Activated B cell treated with CpG ODN at 0.5 μM for 24 hours (primary cell): ENCODE results near the gene NUP50. TPM values are rescaled to one million over a fixed set of nuclear protein-coding genes. Genes with fewer than 3 reads are reported as not detected.

ENCODE experiments used
- ATAC-seq: fragments of 200-7000 bp; cut with Tn5 transposase; one replicate; pipeline ENCODE4 v1.10.0; 2021; ENCODE audit warnings: low read depth, mild to moderate bottlenecking, moderate library complexity
- CTCF ChIA-PET: fragments of 350-600 bp; sonication (Branson Sonifier 250); formaldehyde crosslinking; loops from one replicate; lab custom pipeline; 2021; ENCODE audit warnings: antibody characterized with exemption; lab: Charles Lee
- POLR2A ChIA-PET: fragments of 350-600 bp; sonication (Branson Sonifier 250); formaldehyde crosslinking; loops from one replicate; lab custom pipeline; 2021; ENCODE audit warnings: antibody characterized with exemption; lab: Charles Lee
- DNase-seq: peaks from one replicate; pipeline ENCODE4 v3.0.0; 2022
- H3K27ac Mint-ChIP-seq: one replicate; pipeline ENCODE4 v1.8.0; 2020; ENCODE audit warnings: mixed read lengths
- H3K27me3 Mint-ChIP-seq: one replicate; pipeline ENCODE4 v1.8.0; 2021; ENCODE audit warnings: mixed read lengths
- H3K36me3 Mint-ChIP-seq: one replicate; pipeline ENCODE4 v1.8.0; 2021; ENCODE audit warnings: low read depth, mixed read lengths
- H3K4me1 Mint-ChIP-seq: one replicate; pipeline ENCODE4 v1.8.0; 2021; ENCODE audit warnings: mixed read lengths
- H3K4me3 Mint-ChIP-seq: one replicate; pipeline ENCODE4 v1.8.0; 2020; ENCODE audit warnings: mild to moderate bottlenecking, mixed read lengths
- H3K9me3 Mint-ChIP-seq: one replicate; pipeline ENCODE4 v1.8.0; 2020; ENCODE audit warnings: mixed read lengths
- intact Hi-C: fragments of 100-400 bp; cut with micrococcal nuclease; formaldehyde crosslinking; loops from one replicate; pipeline ENCODE4 v1.15.1; 2024
- total RNA-seq: library from RNA; stranded (reverse); gene quantifications from 2 replicates; pipeline ENCODE4 v1.2.3, GENCODE V29; 2022
- TF ChIP-seq, protein P1 (sequence below): fragments of 200-600 bp; IDR thresholded peaks from one replicate; pipeline ENCODE4 v1.8.0; 2022; ENCODE audit warnings: antibody characterized with exemption, mild to moderate bottlenecking

The NUP50 gene
- total RNA-seq, 1 donor from 2014 or later, result 112 TPM

DNA sequence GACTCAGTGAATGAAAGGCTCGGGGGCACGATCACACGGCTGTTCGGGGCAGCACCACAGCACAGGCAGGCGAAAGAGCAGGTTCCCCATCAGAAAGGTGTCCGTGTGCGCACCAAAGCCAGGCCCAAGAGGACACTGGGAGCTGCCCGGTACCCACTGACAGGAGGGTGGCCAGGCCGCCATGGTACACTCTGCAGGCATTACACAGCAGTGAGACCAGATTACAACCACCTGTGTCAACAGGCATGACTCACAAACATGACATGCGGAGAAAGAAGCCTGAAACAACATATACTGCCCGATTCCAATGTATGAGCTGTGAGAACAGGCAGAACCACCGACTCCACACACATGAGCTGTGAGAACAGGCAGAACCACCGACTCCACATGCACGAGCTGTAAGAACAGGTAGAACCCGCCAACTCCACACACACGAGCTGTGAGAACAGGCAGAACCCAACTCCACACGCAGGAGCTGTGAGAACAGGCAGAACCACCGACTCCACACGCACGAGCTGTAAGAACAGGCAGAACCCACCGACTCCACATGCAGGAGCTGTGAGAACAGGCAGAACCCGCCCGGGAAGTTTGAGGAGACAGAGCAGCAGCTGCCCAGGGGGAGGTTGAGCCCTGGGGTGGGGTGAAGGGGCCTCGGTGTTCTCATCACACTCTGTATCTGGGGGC lies 44.4 kb downstream of the NUP50 start:
- intact Hi-C loops, result no loop called here
- H3K27me3 Mint-ChIP-seq, result no peaks in the 10 kb centered on the region
- ATAC-seq, result no peak
- DNase-seq, result no peak
- TF ChIP-seq, protein P1, sequence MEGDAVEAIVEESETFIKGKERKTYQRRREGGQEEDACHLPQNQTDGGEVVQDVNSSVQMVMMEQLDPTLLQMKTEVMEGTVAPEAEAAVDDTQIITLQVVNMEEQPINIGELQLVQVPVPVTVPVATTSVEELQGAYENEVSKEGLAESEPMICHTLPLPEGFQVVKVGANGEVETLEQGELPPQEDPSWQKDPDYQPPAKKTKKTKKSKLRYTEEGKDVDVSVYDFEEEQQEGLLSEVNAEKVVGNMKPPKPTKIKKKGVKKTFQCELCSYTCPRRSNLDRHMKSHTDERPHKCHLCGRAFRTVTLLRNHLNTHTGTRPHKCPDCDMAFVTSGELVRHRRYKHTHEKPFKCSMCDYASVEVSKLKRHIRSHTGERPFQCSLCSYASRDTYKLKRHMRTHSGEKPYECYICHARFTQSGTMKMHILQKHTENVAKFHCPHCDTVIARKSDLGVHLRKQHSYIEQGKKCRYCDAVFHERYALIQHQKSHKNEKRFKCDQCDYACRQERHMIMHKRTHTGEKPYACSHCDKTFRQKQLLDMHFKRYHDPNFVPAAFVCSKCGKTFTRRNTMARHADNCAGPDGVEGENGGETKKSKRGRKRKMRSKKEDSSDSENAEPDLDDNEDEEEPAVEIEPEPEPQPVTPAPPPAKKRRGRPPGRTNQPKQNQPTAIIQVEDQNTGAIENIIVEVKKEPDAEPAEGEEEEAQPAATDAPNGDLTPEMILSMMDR, result no peak
- H3K4me1 Mint-ChIP-seq, result peaks cover 5% of the 10 kb centered on the region
- ChIA-PET POLR2A (no interaction called here), CTCF (interaction anchor here (0.9 kb wide), 1 partner anchor 205 kb away, joined by 3 read pairs; the partner anchor contains the start of genes RIBC2 and SMC1B)
- no peaks in the 10 kb centered on the region for H3K9me3 Mint-ChIP-seq
- peaks cover 64% of the 10 kb centered on the region for H3K36me3 Mint-ChIP-seq
- H3K27ac Mint-ChIP-seq, result no peak overlapping the region
- no peak overlapping the region for H3K4me3 Mint-ChIP-seq

- Mint-ChIP-seq H3K4me3 (no peak overlapping the region), H3K9me3 (no peaks in the 10 kb centered on the region), H3K27ac (no peak overlapping the region), H3K4me1 (peaks cover 11% of the 10 kb centered on the region), H3K27me3 (no peaks in the 10 kb centered on the region), H3K36me3 (peaks cover 64% of the 10 kb centered on the region)
- no peak for DNase-seq
- TF ChIP-seq, protein P1, result no peak
- POLR2A ChIA-PET, result no interaction called here
- ATAC-seq, result no peak
- intact Hi-C loops, result no loop called here
- CTCF ChIA-PET, result interaction anchor here (0.9 kb wide), 1 partner anchor 205 kb away, joined by 3 read pairs; the partner anchor contains the start of genes RIBC2 and SMC1B
Measured at GRCh38 chr22:45208696-45208992, 44.9 kb downstream of the NUP50 start.

DNA sequence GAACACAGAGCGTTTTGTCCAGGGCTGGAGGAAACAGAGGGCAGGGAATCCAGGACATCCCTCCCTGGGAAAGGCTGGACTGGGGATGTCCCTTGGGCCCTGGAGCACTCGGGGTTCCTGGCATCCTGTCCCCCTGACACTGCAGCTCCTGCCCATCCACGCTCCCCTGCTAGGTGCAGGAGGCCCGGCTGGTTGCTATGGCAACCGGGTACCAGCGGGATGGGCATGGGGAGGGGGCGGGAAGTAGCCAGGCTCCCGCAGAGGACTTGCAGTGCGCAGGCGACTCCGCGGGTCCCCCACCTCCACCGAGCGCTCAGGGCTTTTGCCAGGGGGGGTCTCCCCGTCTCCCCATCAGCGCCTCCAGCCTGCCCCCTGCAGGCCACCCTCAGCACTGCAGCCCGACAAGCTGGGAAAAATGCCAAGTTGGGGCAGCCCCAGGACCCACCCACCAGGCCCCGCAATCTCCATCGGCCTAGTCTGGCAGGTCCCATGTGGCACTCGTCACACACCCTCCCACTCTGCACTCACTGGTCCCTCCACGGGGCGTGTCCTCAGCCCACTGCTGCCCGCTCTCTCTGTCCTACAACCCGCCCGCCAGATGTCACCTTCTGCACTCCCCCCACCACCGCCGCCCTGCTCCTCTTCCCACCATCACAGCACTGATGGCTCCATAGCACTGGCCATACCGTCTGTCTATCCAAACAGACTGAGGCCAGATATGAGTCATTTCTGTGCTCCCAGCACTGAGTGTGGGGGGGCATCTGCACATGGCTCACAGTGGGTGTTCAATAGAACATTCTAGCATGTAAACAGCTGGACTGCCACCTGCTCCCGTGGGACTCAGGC lies 45.5 kb downstream of the NUP50 start:
- Mint-ChIP-seq H3K4me3 (no peak overlapping the region), H3K27ac (no peak overlapping the region), H3K4me1 (peaks cover 16% of the 10 kb centered on the region), H3K27me3 (no peaks in the 10 kb centered on the region), H3K9me3 (no peaks in the 10 kb centered on the region), H3K36me3 (peaks cover 58% of the 10 kb centered on the region)
- TF ChIP-seq, protein P1, result no peak
- ChIA-PET CTCF (interaction anchor here (0.9 kb wide), 1 partner anchor 204 kb away, joined by 3 read pairs; the partner anchor contains the start of genes RIBC2 and SMC1B), POLR2A (no interaction called here)
- no peak for DNase-seq
- intact Hi-C loops, result no loop called here
- no peak for ATAC-seq

- intact Hi-C loops, result no loop called here
- ChIA-PET CTCF (interaction anchor here (0.9 kb wide), 1 partner anchor 11 kb away, joined by 3 read pairs; no protein-coding TSS in a partner anchor), POLR2A (no interaction called here)
- Mint-ChIP-seq H3K4me3 (no peak overlapping the region), H3K9me3 (no peaks in the 10 kb centered on the region), H3K36me3 (peaks cover 50% of the 10 kb centered on the region), H3K27me3 (no peaks in the 10 kb centered on the region), H3K27ac (no peak overlapping the region), H3K4me1 (peaks cover 20% of the 10 kb centered on the region)
- DNase-seq (no peak), ATAC-seq (no peak)
- TF ChIP-seq, protein P1, result no peak
Measured at GRCh38 chr22:45210174-45210573, 46.4 kb downstream of the NUP50 start.

DNA sequence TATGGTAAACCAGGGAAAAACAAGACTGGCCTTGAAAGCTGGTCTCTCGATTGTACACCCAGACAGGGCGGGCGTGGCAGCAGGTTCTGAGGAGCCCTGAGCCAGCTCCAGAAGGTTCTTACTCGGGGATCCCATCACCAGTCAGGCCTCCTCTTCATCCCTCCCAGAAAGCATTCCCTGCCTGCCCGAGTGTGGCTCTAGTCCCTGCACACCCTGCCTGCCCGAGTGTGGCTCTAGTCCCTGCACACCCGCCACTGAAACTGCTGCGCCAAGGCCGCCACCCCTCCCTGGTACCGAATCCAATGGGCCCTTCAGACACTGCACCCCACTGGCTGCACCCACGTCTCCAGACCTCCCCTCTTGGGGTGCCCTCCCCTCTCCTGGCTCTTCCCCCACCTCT lies 46.9 kb downstream of the NUP50 start:
- POLR2A ChIA-PET, result no interaction called here

More for the DNA sequence above, 46.9 kb downstream of the NUP50 start:
- ATAC-seq (no peak), DNase-seq (no peak)
- H3K36me3 Mint-ChIP-seq, result peaks cover 47% of the 10 kb centered on the region
- TF ChIP-seq, protein P1, result no peak
- no peak overlapping the region for H3K4me3 Mint-ChIP-seq
- CTCF ChIA-PET, result interaction anchor here (0.9 kb wide), 1 partner anchor 11 kb away, joined by 3 read pairs; no protein-coding TSS in a partner anchor
- H3K27ac Mint-ChIP-seq, result no peak overlapping the region
- H3K9me3 Mint-ChIP-seq, result no peaks in the 10 kb centered on the region
- H3K4me1 Mint-ChIP-seq, result peaks cover 24% of the 10 kb centered on the region
- H3K27me3 Mint-ChIP-seq, result no peaks in the 10 kb centered on the region
- intact Hi-C loops, result no loop called here
